A673 (cell line): ENCODE measurements around the gene SDR39U1. TPM values are rescaled to one million over a fixed set of nuclear protein-coding genes. Genes with fewer than 3 reads are reported as not detected.

ENCODE experiments used
- BruUV-seq: library from RNA; stranded (reverse); fragments of 400-500 nt; replicated peaks from 2 replicates; lab custom pipeline; 2021; lab: Mats Ljungman, UMichigan
- CTCF ChIA-PET: fragments of 300-600 bp; sonication (Branson Sonifier 250); formaldehyde crosslinking; loops from one replicate; lab custom pipeline; 2022; ENCODE audit warnings: antibody characterized with exemption; lab: Charles Lee
- POLR2A ChIA-PET: fragments of 300-600 bp; sonication (Branson Sonifier 250); formaldehyde crosslinking; loops from one replicate; lab custom pipeline; 2022; ENCODE audit warnings: antibody characterized with exemption; ENCODE audit not compliant: low non-redundant PET; lab: Charles Lee
- DNase-seq: peaks from one replicate; pipeline ENCODE4 v3.0.0-alpha.2; 2015; ENCODE audit warnings: low spot score
- H3K27ac ChIP-seq: fragments of 200-600 bp; sonication (generic); 2 replicates; pipeline ENCODE4 v1.5.1; 2016; ENCODE audit warnings: mixed run types, low read depth, mild to moderate bottlenecking, mixed read lengths, antibody characterized with exemption, low read length; ENCODE audit not compliant: poor library complexity, severe bottlenecking
- H3K27me3 ChIP-seq: fragments of 200-600 bp; sonication (generic); replicated peaks from 2 replicates; pipeline ENCODE4 v1.6.1; 2017; ENCODE audit warnings: mixed run types, low read depth, mild to moderate bottlenecking, mixed read lengths, antibody characterized with exemption, low read length; ENCODE audit not compliant: insufficient read depth, poor library complexity
- H3K36me3 ChIP-seq: fragments of 200-600 bp; sonication (generic); 2 replicates; pipeline ENCODE4 v1.6.1; 2016; ENCODE audit warnings: mixed run types, mild to moderate bottlenecking, mixed read lengths, antibody characterized with exemption, low read length; ENCODE audit not compliant: insufficient read depth, poor library complexity, severe bottlenecking
- H3K4me1 ChIP-seq: fragments of 200-600 bp; sonication (generic); 2 replicates; pipeline ENCODE4 v1.6.1; 2017; ENCODE audit warnings: mixed run types, mild to moderate bottlenecking, mixed read lengths, antibody characterized with exemption, low read length; ENCODE audit not compliant: insufficient read depth, poor library complexity, severe bottlenecking
- H3K4me3 ChIP-seq: fragments of 200-600 bp; sonication (generic); 2 replicates; pipeline ENCODE4 v1.5.1; 2016; ENCODE audit warnings: low read depth, mixed run types, mild to moderate bottlenecking, mixed read lengths, low read length; ENCODE audit not compliant: poor library complexity, severe bottlenecking
- H3K9me3 ChIP-seq: fragments of 200-600 bp; sonication (generic); 2 replicates; pipeline ENCODE4 v1.6.1; 2016; ENCODE audit warnings: mixed run types, low read depth, mild to moderate bottlenecking, mixed read lengths, antibody characterized with exemption, low read length; ENCODE audit not compliant: poor library complexity, severe bottlenecking
- EZH2 ChIP-seq: fragments of 200-600 bp; sonication (generic); IDR thresholded peaks from 2 replicates; pipeline ENCODE4 v1.6.1; 2017; ENCODE audit warnings: borderline replicate concordance, low read depth, mild to moderate bottlenecking, mixed read lengths, antibody characterized with exemption, low read length; ENCODE audit not compliant: poor library complexity, severe bottlenecking
- intact Hi-C: fragments of 100-400 bp; cut with micrococcal nuclease; formaldehyde crosslinking; loops from one replicate; pipeline ENCODE4 v1.10.0; 2022; ENCODE audit not compliant: unreplicated experiment
- total RNA-seq: library from RNA; stranded (reverse); gene quantifications from 2 replicates; pipeline ENCODE4 v1.2.3, GENCODE V29; 2021
- TF ChIP-seq, protein P1 (sequence below): fragments of 300-800, 200-600 bp; sonication (generic); conservative IDR thresholded peaks from 2 replicates; pipeline ENCODE4 v1.5.1; 2017; ENCODE audit warnings: low read depth, mild to moderate bottlenecking, antibody characterized with exemption, low read length, moderate library complexity, mixed read lengths

Gene SDR39U1
- total RNA-seq, 1 experiment from 2014 or later = 49.1 TPM

DNA sequence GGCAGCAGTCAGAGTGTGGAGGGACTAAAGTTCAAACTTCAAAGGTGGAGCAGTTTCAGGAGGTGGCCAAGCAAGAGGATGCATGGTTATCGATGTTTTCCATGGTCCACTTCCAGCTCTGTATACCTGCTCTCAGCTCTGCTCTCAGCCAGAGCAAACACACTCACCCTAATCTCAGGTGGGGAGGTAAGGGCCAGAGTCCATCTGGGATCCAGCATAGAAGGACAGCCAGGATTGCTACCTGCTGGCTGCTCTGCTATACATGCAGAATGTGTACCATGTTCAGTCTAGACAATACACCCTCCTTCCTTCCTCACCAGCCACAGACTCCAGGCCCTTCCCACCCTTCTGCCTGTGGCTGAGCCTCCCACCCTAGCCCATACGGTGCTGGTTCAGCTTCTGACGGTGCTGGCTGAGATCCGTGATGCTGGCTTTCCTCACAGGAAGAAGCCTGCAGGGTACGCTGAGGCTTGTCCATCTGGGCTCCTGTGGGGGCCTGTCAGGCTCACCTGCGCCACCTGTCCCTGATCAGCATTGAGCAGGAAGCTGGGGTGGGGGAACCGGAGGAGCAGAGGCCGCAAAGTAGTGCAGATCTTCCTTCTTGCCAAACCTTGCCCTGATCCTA lies 15.6 kb downstream of the SDR39U1 start:
- H3K4me3 ChIP-seq = no peak overlapping the region
- peaks cover 2% of the 10 kb centered on the region for H3K36me3 ChIP-seq
- intact Hi-C loops = no loop called here
- CTCF ChIA-PET = no interaction called here
- H3K9me3 ChIP-seq = no peaks in the 10 kb centered on the region
- no peak for DNase-seq
- BruUV-seq = no TSS peak
- H3K4me1 ChIP-seq = peaks cover 16% of the 10 kb centered on the region
- POLR2A ChIA-PET = no interaction called here
- no peak for TF ChIP-seq EZH2
- TF ChIP-seq, protein P1, sequence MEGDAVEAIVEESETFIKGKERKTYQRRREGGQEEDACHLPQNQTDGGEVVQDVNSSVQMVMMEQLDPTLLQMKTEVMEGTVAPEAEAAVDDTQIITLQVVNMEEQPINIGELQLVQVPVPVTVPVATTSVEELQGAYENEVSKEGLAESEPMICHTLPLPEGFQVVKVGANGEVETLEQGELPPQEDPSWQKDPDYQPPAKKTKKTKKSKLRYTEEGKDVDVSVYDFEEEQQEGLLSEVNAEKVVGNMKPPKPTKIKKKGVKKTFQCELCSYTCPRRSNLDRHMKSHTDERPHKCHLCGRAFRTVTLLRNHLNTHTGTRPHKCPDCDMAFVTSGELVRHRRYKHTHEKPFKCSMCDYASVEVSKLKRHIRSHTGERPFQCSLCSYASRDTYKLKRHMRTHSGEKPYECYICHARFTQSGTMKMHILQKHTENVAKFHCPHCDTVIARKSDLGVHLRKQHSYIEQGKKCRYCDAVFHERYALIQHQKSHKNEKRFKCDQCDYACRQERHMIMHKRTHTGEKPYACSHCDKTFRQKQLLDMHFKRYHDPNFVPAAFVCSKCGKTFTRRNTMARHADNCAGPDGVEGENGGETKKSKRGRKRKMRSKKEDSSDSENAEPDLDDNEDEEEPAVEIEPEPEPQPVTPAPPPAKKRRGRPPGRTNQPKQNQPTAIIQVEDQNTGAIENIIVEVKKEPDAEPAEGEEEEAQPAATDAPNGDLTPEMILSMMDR = no peak
- H3K27me3 ChIP-seq = no peaks in the 10 kb centered on the region
- H3K27ac ChIP-seq = no peak overlapping the region

DNA sequence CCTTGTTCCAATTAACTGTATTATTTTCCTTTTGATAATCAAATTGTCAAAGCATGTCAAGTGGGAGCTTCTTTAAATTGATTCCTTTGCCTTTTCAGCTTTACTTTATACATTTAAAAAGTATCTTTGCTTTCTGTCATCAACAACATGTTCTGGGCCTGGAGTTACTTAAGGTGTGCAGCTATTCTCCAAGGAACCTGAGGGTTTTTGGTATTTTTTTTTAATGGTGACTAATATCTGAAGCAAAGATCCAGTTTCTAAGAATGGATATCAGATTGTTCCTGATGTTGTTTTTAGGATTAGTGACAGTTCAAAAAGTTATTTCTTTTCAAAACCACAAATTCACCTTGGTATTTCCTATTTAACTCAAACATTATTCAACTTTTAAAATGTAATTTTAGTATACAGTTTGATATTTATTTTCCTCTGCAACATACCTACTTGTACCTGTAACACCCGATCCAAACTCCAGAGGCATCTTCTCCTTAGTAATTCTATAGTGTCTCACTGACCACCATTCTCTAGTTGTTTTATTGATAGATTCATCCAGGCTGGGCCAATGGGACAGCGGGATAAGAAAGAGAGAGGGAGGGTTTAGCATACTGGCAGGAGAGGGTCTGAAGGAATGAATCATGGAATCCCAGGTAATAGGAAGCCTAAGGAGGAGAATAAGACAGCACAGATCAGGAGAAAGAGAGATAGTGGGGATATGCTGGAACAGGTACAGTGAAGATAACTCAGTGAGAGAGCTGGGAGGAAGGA lies 16.2 kb downstream of the SDR39U1 start:
- POLR2A ChIA-PET = no interaction called here
- peaks cover 13% of the 10 kb centered on the region for H3K4me1 ChIP-seq
- H3K4me3 ChIP-seq = no peak overlapping the region
- TF ChIP-seq, protein P1 = no peak
- TF ChIP-seq EZH2 = no peak
- intact Hi-C loops = no loop called here
- H3K27me3 ChIP-seq = no peaks in the 10 kb centered on the region
- no peak for DNase-seq
- CTCF ChIA-PET = no interaction called here
- no peaks in the 10 kb centered on the region for H3K36me3 ChIP-seq
- no peaks in the 10 kb centered on the region for H3K9me3 ChIP-seq
- no peak overlapping the region for H3K27ac ChIP-seq
- no TSS peak for BruUV-seq

DNA sequence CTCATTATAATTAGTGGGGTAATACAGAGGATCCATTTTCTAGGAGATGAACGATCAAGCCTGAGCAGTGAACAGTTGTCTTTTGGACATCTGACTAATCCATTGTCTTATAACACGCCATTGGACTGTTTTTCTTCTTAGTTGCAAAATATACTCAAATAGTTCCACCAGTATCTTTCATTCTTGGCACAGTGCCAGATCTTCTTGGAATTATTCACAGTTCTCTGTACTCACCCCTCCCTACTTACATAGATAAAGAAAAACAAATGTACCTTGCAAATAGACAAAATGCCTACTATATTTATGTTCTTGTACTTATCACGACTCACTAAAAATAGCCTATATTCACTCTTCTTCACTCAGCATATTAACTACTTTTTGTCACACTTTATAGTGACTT lies 16.9 kb downstream of the SDR39U1 start:
- intact Hi-C loops = no loop called here
- H3K27me3 ChIP-seq = no peaks in the 10 kb centered on the region
- ChIA-PET POLR2A (no interaction called here), CTCF (no interaction called here)
- no peaks in the 10 kb centered on the region for H3K36me3 ChIP-seq
- no peaks in the 10 kb centered on the region for H3K9me3 ChIP-seq
- H3K4me3 ChIP-seq = no peak overlapping the region
- no TSS peak for BruUV-seq
- peaks cover 7% of the 10 kb centered on the region for H3K4me1 ChIP-seq
- peak; percentile 64 for DNase-seq
- no peak for TF ChIP-seq EZH2
- TF ChIP-seq, protein P1 = no peak
- no peak overlapping the region for H3K27ac ChIP-seq
